GM19240 (cell line): ENCODE data around the gene CLASP2.
"Not testable (repeated sequence)": the region's sequence is repeated elsewhere in the genome, so short reads cannot be mapped to it uniquely, and the experiment has no call there.

Source experiments
- DNase-seq: peaks from one replicate; pipeline ENCODE4 v3.0.0; 2011; ENCODE audit warnings: low spot score; ENCODE audit not compliant: insufficient read length

CLASP2 gene

DNA sequence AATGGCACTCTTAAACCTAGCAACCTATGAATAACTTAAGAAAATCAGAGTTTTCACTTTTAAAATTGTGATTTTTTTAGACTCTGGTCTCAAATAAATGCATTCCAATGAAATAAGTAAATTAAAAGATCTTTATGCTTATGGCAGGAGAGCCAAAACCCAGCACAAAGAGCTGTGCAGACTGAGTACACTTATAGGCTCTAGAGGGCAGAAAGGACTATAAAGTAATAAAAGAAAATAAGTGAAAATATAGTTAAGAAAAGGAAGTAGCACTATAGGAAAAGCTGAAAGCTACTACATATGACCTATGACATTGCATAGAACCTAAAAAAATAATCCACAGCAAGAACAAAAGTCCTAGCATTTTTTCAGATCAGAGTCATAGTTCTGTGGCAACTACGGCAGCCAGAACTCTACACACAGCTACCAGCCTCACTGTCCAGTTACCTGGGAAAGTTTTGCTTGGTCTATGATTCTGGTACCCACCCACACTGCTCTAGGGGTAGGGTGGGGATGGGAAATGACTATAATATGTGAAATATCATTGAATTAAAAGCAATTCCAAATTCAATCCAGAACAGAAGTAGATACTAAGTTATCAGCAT, 30.5 kb downstream of the CLASP2 start:
- no peak for DNase-seq

DNA sequence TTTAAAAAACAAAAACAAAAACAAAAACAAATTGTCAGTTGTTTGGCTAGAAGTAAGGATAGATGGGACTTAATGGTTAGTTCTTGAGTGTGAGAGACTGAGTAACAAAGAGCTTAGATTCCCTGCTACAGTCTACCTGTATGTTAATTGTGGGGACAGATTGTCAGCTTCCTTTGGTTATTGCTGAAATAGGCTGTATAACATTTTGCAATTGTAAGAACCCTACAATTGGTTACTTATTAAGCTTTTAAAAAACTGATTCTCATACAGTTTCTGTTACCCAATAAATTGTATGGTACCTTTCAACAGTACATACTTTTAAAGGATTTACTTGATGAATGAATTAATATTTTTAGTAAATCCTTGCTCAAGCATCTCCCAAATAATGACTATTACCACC, 35.3 kb downstream of the CLASP2 start:
- no peak for DNase-seq

DNA sequence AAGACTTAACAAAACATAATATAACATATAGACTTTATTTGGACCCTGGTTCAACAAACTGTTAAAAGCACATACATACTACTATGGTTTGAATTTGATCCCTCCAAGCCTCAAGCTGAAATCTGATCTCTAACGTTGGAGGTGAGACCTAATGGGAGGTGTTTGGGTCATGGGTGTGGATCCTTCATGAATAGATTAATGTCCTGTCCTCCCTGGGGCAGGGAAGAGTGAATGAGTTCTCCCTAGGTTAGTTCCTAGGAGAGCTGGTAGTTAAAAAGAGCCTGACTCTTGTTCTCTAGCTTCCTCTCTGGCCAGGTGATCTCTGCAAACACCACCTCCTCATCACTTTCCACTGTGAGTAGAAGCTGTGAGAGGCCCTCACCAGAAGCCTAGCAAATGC, 36.4 kb downstream of the CLASP2 start:
- DNase-seq, result no peak

DNA sequence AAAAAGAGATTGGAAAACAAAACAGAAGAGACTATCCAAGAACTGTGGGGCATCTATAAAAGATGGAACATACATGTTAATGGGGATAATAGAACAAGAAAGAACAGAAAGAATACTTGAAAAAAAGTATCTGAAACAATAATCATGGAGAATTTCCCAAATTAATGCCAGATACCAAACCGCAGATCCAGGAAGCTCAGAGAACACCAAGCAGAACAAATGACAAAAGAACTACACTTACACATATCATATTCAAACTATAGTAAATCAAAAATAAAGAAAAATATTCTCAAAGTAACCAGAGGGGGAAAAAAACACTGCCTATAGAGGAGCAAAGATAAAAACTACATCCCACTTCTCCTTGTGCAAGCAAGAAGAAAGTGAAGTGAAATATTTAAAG, 40.0 kb downstream of the CLASP2 start:
- no peak for DNase-seq

DNA sequence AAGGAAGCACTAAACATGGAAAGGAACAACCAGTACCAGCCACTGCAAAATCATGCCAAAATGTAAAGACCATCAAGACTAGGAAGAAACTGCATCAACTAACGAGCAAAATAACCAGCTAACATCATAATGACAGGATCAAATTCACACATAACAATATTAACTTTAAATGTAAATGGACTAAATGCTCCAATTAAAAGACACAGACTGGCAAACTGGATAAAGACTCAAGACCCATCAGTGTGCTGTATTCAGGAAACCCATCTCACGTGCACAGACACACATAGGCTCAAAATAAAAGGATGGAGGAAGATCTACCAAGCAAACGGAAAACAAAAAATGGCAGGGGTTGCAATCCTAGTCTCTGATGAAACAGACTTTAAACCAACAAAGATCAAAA, 44.6 kb downstream of the CLASP2 start:
- not testable (repeated sequence) for DNase-seq

DNA sequence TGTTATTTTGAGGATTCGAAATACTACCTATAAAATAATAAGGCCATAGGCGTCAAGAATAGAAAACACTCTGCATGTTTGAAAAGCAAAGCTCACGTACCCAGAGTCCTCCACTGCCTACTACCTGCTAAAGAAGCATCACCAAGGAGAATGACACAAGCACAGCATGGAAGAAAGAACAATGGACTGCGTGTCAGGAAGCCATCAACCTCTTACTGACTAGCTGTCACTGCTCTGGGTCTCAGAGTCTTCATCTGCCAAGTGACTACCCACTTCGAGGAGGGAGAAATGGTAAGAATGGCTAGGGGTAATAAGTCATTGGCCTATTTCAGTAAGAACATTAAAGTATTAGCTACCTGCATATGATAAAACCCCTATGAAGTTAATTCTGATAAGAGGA, 49.4 kb downstream of the CLASP2 start:
- no peak for DNase-seq

DNA sequence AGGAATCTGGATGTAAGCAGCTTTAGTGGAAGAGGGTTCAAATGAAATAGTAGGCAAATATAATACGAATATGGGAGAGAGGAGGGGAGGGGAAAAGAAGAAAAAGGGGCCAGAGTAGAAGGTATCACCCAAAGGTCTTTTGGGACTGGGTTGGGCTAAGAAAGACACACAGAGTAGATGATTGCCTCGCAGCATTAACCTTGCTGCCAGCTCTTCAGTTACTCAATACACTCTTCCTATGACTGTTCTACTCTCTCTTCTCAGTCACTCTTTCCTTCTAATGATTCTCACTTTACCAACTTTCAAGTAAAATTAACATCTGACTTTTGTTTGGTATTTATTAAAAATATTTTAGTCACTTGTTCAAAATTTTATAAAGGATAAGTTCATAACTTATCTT, 52.8 kb downstream of the CLASP2 start:
- DNase-seq, result no peak

DNA sequence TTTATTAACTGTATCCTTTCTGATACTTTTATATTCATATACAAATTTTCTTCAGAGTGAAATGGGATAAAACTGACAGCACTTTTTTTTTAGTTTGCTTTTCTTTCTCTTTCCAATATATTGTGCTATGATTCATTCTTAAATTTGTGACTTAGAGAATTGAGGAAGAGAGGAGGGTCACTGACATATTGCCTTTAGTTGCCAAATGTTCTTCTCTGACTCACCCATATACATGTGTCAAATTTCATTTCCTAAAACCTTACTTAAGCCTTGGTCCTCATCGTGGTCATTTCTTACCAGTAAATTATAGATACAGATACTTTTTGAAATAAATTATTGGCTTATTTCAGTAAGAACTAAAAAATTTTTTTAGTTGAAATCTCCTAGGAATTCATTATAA, 53.9 kb downstream of the CLASP2 start:
- DNase-seq, result no peak

DNA sequence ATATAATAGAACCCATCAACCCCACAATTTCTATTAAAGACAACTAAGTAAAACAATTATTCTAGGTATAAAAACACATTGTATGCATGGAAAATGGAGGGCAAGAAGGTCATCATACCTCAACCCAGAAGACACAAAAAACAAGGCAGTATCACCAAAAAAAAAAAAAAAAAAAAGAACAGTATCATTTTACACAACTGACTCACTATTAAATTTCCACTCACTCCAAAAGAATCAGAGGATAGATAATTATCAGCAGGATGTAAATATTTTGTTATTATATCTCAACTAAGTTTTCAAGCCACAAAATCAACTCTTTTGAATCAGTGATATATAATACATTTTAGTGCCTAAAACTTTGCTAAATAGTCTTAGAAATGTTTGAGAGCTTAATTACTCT, 55.0 kb downstream of the CLASP2 start:
- DNase-seq, result no peak

DNA sequence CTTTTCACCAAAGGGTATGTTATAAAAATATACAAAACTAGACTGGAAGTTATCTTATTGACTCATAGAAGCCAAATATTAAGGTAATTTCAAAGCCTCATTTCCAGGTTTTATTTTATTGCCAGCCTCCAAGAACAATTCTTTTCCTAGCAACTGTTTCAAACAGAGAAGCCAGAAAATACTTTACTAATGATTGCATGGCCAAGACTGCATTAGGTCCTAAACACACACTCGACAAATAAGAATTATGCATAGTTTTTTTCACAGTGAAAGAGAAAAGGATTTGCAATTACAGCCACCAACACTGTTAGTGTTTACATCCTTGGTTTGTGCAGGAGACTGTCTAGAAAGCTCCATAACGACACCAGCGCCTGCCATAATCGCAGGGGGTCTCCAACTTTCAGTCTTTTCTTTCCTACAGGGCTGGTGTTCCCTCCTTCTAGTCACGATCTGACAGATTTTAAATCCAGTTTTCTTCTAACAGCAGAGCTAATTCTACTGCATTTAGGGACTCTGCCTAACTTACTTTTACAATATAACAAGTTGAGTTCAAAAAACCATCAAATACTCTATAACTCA, 58.1 kb downstream of the CLASP2 start:
- DNase-seq, result no peak

DNA sequence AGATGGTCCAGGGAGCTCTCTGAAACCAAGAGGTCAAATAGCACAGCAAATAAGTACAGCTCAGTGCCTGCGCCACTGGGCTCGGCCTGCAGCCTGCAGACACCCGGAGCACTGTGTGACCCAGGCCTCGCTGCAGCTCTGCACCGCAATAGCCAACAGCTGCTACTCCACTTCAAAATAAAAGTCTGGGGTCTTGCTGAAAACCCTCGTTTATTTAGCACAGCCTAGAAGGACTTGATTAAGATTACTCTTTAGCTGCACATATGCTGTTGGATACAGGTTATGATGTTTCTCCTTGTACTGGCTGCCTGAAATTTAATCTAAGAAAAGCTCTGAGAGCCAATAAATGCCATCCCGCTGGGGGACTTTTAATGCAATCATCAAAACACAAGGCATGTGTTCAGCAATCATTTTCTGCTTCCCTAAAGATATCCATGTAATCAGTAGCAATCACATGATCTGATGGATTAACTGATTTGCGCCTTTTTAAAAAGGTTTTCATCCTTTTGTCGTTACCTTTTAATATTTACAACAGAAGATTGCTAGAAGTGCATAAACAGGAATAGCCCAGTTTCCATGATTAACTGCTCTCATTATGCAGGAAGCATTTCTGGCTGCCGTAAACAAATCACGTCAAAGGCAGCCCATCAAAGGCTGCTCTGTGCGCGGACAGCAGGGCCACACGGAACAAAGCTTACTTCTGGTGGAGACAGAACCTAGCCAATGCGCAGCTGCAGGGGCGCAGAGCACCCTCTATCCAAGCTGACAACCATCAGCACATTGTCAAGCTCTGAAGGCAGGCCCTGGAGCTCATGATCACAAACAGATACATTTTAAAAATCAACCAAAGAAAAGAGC, 58.8 kb downstream of the CLASP2 start:
- peak; percentile 18 for DNase-seq

DNA sequence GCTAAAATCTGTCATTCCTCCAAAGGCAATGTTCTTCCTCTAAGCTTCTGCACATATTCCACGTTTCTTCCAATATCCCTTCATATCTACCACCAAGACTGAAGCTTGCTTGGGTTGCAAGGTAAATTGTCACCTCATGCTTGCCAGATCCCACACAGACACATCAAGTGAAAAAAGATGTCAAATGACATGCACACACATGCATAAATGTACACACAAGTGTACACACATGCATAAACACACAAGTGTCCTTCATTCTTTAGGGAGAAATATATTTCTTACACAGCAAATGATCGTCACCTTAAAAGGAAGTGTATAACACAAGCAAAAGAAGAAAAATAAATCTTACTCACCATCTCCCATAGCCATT, 59.4 kb downstream of the CLASP2 start:
- no peak for DNase-seq

DNA sequence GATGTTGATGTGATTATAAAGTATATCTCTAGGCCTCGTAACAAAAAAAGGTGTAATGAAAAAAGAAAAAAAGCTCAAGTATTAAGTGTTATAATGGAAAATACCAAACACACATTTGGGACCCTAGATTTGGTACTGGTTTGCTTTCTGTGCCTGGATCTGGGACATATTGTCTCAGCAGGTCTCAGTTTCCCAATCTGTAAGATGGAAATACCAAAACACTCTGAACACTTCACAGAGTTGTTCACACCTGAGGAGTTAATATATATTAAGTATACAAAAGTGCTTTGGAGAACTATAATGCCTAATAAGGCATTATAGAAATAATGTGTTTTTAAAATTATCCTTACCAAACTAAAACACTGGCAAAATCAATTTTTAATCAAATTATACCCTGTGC, 60.0 kb downstream of the CLASP2 start:
- no peak for DNase-seq

DNA sequence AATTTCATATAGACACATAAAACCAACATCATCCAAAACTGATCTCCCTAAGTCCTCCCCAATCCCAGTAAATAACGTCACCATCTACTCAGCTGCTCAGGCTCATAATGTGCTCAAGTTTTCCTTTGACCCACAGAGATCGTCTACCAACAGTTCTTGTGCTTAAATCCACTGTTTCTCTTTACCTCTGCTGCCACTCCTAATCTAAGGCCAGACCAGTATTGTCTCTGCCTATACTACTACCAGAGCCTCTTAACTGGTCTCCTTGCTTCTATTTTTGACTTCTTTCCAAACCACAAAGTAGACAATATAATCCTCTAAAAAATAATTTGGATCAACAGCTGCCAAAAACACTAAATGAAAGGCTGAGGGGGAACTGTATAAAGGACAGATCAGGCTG, 65.3 kb downstream of the CLASP2 start:
- no peak for DNase-seq

DNA sequence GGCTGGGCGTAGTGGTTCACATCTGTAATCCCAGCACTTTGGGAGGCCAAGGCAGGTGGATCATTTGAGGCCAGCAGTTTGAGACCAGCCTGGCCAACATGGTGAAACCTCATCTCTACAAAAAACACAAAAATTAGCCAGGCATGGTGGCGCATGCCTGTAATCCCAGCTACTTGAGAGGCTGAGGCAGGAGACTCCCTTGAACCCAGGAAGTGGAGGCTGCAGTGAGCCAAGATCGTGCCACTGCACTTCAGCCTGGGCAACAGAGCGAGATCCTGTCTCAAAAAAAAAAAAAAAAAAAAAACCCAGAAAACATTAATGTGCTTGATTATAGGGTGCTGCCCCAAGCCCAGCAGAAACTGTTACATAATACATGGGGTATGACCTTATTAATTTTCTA, 67.0 kb downstream of the CLASP2 start:
- DNase-seq, result not testable (repeated sequence)

DNA sequence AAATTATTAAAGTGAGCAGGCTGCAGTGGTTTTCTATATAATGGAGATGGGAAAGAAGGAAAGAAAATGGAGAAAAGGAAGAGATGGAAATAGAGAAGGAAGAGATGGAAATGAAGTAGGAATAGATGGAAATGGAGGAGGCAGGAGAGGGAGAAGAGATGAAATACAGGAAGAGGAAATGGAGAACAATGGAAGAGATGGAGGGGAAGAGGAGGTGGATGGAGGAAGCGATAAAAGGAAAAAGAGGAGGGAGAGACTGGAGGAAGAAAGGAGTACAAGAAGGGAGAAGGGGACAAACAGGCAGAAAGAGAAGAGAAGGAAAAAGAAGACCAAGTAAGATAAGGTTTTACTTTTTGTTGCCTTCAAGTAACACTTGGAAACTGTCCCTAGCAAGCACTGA, 67.6 kb downstream of the CLASP2 start:
- no peak for DNase-seq

DNA sequence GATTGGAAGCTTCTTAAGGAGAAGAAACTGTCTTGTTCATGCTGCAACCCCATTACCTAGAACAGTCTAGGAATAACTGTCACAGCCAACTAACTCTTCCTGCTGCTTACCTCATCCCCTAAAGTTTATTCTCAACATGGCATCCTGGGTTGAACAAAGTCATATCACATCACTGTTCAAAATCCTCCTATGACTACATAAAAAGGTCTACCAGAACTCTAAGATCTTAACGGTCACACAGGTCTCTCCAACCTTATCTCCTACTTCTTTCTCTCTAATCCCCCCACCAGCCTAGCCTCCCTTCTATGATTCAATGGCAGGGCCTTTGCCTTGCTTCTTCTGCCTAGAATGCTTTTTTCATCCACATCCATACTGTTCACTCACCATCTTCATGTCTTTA, 69.3 kb downstream of the CLASP2 start:
- no peak for DNase-seq

DNA sequence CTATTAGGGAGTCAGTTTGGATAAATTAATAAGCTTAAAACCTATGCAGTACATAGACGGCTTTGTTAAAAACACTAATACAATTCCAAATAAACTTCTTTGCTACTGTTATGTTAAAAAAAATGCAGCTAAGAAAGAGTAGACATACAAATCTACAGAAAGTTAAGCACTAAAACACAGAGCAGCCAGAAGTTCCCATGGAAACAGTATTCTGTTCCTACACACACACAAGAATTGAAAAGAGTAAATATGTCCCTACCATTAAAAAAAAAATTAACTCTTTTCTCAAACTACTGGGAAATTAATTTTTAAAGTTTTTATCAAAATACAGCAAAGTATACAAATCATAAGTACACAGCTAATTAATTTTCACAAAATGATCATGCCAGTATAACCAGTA, 71.6 kb downstream of the CLASP2 start:
- no peak for DNase-seq

DNA sequence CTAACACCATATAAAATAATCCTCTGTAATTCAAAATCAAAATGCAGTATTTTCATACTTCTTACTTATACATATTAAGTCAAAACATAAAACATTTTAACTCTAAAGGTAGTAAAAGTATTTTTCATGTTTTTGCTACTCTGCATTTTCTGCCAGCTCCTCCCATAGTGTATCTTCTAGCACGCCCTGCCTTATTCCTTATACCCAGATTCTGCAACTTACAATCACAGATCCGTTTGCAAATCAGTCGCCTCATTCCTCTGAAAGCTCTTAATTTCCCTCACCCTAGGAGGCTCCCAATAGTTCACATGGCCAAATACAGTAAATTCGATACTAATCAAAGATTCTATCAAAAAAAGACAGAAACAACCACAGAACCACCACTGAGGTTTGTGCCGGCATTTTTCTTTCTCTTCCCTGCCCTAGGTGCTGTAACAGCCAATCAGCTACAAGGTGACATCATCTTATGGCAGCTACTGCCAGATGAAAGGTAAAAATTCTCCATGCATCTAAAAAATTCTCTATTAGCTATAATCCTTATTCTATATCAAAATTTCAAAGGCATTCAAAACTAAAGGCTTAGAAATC, 72.9 kb downstream of the CLASP2 start:
- no peak for DNase-seq

DNA sequence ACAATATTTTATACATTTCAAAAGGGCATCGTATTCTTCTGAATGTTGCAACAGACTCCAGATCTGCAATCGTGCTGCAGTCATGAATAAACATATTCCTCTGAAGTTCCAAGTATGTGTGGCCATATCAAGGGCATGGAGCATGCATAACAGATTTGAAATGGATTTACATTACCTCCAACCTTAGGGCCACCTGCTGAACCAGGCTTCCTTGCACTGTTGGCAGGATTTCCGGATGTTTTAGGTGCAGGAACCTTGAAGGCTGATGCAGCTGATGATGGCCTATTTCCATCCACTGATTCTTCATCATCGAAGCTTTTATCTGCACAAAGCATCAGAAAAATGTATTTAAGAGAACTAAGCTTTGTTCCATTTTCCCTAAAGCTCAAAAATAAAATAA, 73.5 kb downstream of the CLASP2 start:
- no peak for DNase-seq

DNA sequence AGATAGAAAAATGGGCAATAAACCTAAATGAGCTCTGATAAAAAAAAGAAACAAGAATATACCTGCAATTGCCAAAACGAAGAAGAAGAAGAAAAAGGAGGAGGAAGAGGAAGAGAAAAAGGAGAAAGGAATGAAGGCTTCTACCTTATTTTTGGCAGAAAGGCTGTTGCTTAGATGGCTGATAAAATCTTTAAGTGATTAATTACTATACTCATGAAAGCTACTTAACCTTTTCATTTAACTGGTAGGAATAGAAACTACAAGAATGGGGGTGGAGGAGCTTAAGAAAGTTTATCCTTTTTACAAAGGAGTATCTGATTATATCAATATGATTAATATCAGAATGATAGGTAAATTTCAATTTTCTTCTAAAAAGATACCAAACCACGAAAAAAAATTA, 75.2 kb downstream of the CLASP2 start:
- DNase-seq, result no peak

DNA sequence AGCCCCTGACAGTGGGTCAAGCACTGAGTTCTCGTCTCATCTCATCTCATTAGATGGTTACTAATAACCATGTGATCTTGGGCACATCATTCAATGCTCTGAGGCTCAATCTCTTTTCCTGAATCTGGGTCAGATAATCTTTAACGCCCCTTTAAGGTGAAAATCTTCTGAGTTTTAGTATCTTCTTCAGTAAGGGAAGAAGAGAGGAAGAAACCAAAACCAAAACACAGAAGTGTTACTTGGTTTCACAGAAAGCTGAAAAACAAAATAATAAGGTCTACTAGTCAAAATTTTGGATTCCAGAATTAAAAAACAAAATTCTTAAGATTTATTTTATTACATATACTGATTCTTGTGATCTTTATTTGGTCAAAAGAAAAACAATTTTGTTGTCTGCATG, 78.2 kb downstream of the CLASP2 start:
- no peak for DNase-seq

DNA sequence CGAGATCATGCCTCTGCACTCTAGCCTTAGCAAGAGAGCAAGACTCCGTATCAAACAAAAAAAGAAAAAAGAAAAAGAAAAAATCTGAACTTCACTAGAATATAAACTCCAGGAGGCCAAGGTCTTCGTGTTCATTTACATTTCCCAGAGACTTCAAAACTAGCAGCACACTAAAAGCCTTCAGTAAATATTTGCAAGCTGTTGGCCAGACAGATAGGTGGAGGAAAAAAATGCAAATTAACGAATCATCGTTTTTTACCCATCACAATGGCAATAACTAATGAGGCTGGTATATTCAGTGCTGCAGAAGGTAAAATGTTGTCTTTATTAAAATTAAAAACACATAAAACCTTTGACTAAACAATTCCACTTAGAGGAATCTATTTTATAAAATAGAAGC, 80.6 kb downstream of the CLASP2 start:
- DNase-seq, result no peak
